ENCODE results near the gene PFDN2. TPM values are rescaled to one million over a fixed set of nuclear protein-coding genes. Genes with fewer than 3 reads are reported as not detected.

The PFDN2 gene
- total and polyA plus RNA-seq, 2 of the 8 experiments (the other 6 are each of a cell fraction or from before 2014, with no cell fraction given): 66.2 to 71.2 TPM

DNA sequence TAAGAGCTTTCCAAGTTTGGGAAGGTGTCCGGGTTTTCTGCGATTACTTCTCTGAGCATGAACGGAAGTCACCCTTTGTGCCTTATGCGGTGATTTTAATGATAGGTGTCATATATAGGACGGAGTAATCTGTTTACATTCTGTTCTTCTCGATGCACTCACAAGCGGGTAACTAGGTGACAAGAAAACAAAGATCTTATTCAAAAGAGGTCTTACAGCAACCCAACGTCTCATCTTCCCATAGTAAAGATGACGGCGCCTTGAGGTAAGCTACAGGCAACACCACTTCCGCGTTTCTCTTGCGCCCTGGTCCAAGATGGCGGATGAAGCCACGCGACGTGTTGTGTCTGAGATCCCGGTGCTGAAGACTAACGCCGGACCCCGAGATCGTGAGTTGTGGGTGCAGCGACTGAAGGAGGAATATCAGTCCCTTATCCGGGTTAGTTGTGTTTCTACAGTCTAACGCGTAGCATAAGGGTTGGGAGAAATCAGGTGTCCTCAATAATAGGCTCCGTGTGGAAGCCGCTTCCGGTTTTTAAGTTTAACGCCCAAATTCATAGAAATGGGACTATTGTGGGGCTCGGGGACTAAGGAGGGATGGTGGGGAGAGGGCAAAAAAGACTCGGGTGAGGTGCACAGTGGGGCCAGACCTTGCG lies 36.0 kb upstream of the PFDN2 start, which contains the start of gene UFC1 (continued):
- TF ChIP-seq, protein P1, sequence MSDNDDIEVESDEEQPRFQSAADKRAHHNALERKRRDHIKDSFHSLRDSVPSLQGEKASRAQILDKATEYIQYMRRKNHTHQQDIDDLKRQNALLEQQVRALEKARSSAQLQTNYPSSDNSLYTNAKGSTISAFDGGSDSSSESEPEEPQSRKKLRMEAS (IDR thresholded peaks at IDR 0.05): peak; percentile 85
- no peak for TF ChIP-seq ZNF274 (IDR thresholded peaks at IDR 0.05; ENCODE audit: borderline replicate concordance, extremely low read depth, low read length)
- TF ChIP-seq, protein P2, sequence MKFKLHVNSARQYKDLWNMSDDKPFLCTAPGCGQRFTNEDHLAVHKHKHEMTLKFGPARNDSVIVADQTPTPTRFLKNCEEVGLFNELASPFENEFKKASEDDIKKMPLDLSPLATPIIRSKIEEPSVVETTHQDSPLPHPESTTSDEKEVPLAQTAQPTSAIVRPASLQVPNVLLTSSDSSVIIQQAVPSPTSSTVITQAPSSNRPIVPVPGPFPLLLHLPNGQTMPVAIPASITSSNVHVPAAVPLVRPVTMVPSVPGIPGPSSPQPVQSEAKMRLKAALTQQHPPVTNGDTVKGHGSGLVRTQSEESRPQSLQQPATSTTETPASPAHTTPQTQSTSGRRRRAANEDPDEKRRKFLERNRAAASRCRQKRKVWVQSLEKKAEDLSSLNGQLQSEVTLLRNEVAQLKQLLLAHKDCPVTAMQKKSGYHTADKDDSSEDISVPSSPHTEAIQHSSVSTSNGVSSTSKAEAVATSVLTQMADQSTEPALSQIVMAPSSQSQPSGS (IDR thresholded peaks at IDR 0.05; ENCODE audit: low read length): no peak
- TF ChIP-seq POLR2AphosphoS5 (IDR thresholded peaks at IDR 0.05; ENCODE audit: low read depth, low read length): peak; percentile 97
- no peak for TF ChIP-seq SP1 (IDR thresholded peaks at IDR 0.05; ENCODE audit: low read depth, low read length)
- no peak for TF ChIP-seq JUN (IDR thresholded peaks at IDR 0.05; ENCODE audit: low read depth, low read length)
- no peak for TF ChIP-seq RAD21 (IDR thresholded peaks at IDR 0.05 in 1 of 2, conservative IDR thresholded peaks at IDR 0.05 in 1 of 2; ENCODE audit: low read depth in 2 of 2, low read length in 2 of 2)
- no peak for TF ChIP-seq SP4 (IDR thresholded peaks at IDR 0.05; ENCODE audit: low read length)
- peak; percentile 50; the same call in 1 of the 2 replicates for TF ChIP-seq BRCA1 (IDR thresholded peaks at IDR 0.05; ENCODE audit: low read depth, low read length)
- no peak for TF ChIP-seq BCL11A (IDR thresholded peaks at IDR 0.05; ENCODE audit: low read depth in 2 of 2, low read length in 2 of 2)

All from H1 (cell line).